A549 (cell line): ENCODE data around the gene NUDT16L1. TPM values are rescaled to one million over a fixed set of nuclear protein-coding genes. Genes with fewer than 3 reads are reported as not detected.

Source experiments
- ATAC-seq, 2 experiments: fragments of 200-7000 bp in 1 of 2; fragments of >200 bp in 1 of 2; cut with Nextera tagmentation in 1 of 2; cut with Tn5 transposase in 1 of 2; 3 replicates each; pipeline versions ENCODE4 v1.8.0 to v1.9.1; 2018 to 2020; ENCODE audit warnings: mild to moderate bottlenecking in 1 of 2, moderate library complexity in 1 of 2
- CTCF ChIA-PET: fragments of 300-600 bp; sonication (Branson Sonifier 250); formaldehyde crosslinking; extraction: SDS; loops from one replicate; lab custom pipeline; 2021; ENCODE audit warnings: antibody characterized with exemption, inconsistent platforms; lab: Yijun Ruan, JAX
- POLR2A ChIA-PET: fragments of 350-600 bp; formaldehyde crosslinking; extraction: SDS; loops from one replicate; lab custom pipeline; 2021; ENCODE audit warnings: antibody characterized with exemption, inconsistent platforms; lab: Yijun Ruan, JAX
- DNase-seq, 2 experiments: peaks; one replicate each; pipeline versions ENCODE4 v3.0.0 to v3.0.0-alpha.2; 2011 to 2016; ENCODE audit warnings: low read depth in 1 of 2, low spot score in 1 of 2
- FAIRE-seq: peaks from 2 replicates; lab custom pipeline; 2011; peaks lifted over from hg19 to GRCh38; lab: Jason Lieb, UNC
- H3K27ac ChIP-seq, 2 experiments: fragments of >200 bp; sonication (Bioruptor Twin); formaldehyde crosslinking; 3 replicates each; pipeline ENCODE4 v1.5.1; 2016 to 2017
- H3K4me1 ChIP-seq: fragments of >200 bp; sonication (Bioruptor Twin); formaldehyde crosslinking; 3 replicates; pipeline ENCODE4 v1.6.1; 2016
- H3K4me2 ChIP-seq: fragments of >200 bp; sonication (Bioruptor Twin); formaldehyde crosslinking; 3 replicates; pipeline ENCODE4 v1.6.1; 2016
- H3K4me3 ChIP-seq: fragments of >200 bp; sonication (Bioruptor Twin); formaldehyde crosslinking; 3 replicates; pipeline ENCODE4 v1.5.1; 2016
- H3K9me3 ChIP-seq: fragments of >200 bp; sonication (Bioruptor Twin); formaldehyde crosslinking; 3 replicates; pipeline ENCODE4 v1.6.1; 2016
- CBX2 ChIP-seq: fragments of 200-600 bp; sonication (generic); IDR thresholded peaks from 2 replicates; pipeline ENCODE4 v1.6.1; 2016; ENCODE audit warnings: low read depth, mild to moderate bottlenecking, borderline replicate concordance
- CTCF ChIP-seq: fragments of >200 bp; sonication (Bioruptor Twin); formaldehyde crosslinking; IDR thresholded peaks from 3 replicates; pipeline ENCODE4 v1.5.1; 2016
- EHF ChIP-seq: fragments of 250-450 bp; sonication (Bioruptor Pico); IDR thresholded peaks from 2 replicates; pipeline ENCODE4 v1.5.0; 2020; ENCODE audit warnings: mild to moderate bottlenecking
- EP300 ChIP-seq, 2 experiments: fragments of >200 bp; sonication (Bioruptor Twin); formaldehyde crosslinking; IDR thresholded peaks; 2 replicates in 1 of 2; 3 replicates in 1 of 2; pipeline ENCODE4 v1.6.1; 2016 to 2017
- GATA3 ChIP-seq: IDR thresholded peaks from 2 replicates; pipeline ENCODE4 v1.6.1; 2012; ENCODE audit warnings: borderline replicate concordance
- HOXA7 ChIP-seq: fragments of 250-450 bp; sonication (Bioruptor Pico); IDR thresholded peaks from 2 replicates; pipeline ENCODE4 v1.5.0; 2020; ENCODE audit warnings: mild to moderate bottlenecking, moderate library complexity
- HOXB5 ChIP-seq: fragments of 250-450 bp; sonication (Bioruptor Pico); IDR thresholded peaks from 2 replicates; pipeline ENCODE4 v1.5.0; 2020; ENCODE audit warnings: mild to moderate bottlenecking, moderate library complexity
- JUN ChIP-seq, 2 experiments: fragments of >200 bp; sonication (Bioruptor Twin); formaldehyde crosslinking; IDR thresholded peaks; 2 replicates in 1 of 2; 3 replicates in 1 of 2; pipeline ENCODE4 v1.6.1; 2016 to 2017
- MAFK ChIP-seq: fragments of 450-650 bp; IDR thresholded peaks from 2 replicates; pipeline ENCODE4 v1.6.1; 2014; ENCODE audit not compliant: partially characterized antibody
- MAZ ChIP-seq: fragments of 150-350 bp; IDR thresholded peaks from 2 replicates; pipeline ENCODE4 v1.6.1; 2014; ENCODE audit warnings: antibody characterized with exemption, low read depth, low read length, borderline replicate concordance
- MYC ChIP-seq: IDR thresholded peaks from 2 replicates; pipeline ENCODE4 v1.6.1; 2012; ENCODE audit warnings: mild to moderate bottlenecking, inconsistent platforms, low read length, improper control_type of control experiment, borderline replicate concordance
- POLR2A ChIP-seq: IDR thresholded peaks from 2 replicates; pipeline ENCODE4 v1.6.1; 2012; ENCODE audit warnings: mild to moderate bottlenecking, low read length
- RAD21 ChIP-seq, 2 experiments: fragments of >200 bp in 1 of 2; sonication (Bioruptor Twin) in 1 of 2; formaldehyde crosslinking in 1 of 2; IDR thresholded peaks in 1 of 2; conservative IDR thresholded peaks in 1 of 2; 2 replicates in 1 of 2; 3 replicates in 1 of 2; pipeline ENCODE4 v1.6.1; 2012 to 2018; ENCODE audit warnings: inconsistent platforms in 1 of 2
- RNF2 ChIP-seq: fragments of 200-600 bp; sonication (generic); IDR thresholded peaks from 2 replicates; pipeline ENCODE4 v1.6.1; 2016; ENCODE audit warnings: low read depth, mild to moderate bottlenecking, antibody characterized with exemption, moderate library complexity, borderline replicate concordance
- SREBF2 ChIP-seq: fragments of 450-650 bp; IDR thresholded peaks from 2 replicates; pipeline ENCODE4 v1.6.1; 2014; ENCODE audit warnings: mild to moderate bottlenecking, moderate library complexity
- TP53 ChIP-seq: fragments of 250-450 bp; sonication (Bioruptor Pico); IDR thresholded peaks from 2 replicates; pipeline ENCODE4 v1.5.0; 2021; ENCODE audit warnings: mild to moderate bottlenecking, moderate library complexity
- ZSCAN20 ChIP-seq: fragments of 250-450 bp; sonication (Bioruptor Pico); IDR thresholded peaks from 2 replicates; pipeline ENCODE4 v1.8.0; 2022; ENCODE audit warnings: mild to moderate bottlenecking, moderate library complexity
- WGBS: methylation state at CpG from one replicate; pipeline ENCODE4 v1.1.6; 2017; ENCODE audit errors: missing lambda C conversion rate; 5-methylcytosine and 5-hydroxymethylcytosine counted together
- polyA plus RNA-seq, 4 experiments: library from polyadenylated mRNA; depleted of rRNA in 3 of 4; stranded (reverse); fragments of >200 nt; fragmentation: RNase III in 1 of 4; extraction: RNeasy Plus Mini Kit Qiagen cat#74134 plus additional on column Dnase treatment in 1 of 4; gene quantifications; 2 replicates in 3 of 4; 3 replicates in 1 of 4; pipeline ENCODE4 v1.2.3, GENCODE V29; 2011 to 2017

The NUDT16L1 gene
- polyA plus RNA-seq, 2 of the 4 experiments (the other 2 are of a cell fraction): 15.5 to 22.9 TPM

DNA sequence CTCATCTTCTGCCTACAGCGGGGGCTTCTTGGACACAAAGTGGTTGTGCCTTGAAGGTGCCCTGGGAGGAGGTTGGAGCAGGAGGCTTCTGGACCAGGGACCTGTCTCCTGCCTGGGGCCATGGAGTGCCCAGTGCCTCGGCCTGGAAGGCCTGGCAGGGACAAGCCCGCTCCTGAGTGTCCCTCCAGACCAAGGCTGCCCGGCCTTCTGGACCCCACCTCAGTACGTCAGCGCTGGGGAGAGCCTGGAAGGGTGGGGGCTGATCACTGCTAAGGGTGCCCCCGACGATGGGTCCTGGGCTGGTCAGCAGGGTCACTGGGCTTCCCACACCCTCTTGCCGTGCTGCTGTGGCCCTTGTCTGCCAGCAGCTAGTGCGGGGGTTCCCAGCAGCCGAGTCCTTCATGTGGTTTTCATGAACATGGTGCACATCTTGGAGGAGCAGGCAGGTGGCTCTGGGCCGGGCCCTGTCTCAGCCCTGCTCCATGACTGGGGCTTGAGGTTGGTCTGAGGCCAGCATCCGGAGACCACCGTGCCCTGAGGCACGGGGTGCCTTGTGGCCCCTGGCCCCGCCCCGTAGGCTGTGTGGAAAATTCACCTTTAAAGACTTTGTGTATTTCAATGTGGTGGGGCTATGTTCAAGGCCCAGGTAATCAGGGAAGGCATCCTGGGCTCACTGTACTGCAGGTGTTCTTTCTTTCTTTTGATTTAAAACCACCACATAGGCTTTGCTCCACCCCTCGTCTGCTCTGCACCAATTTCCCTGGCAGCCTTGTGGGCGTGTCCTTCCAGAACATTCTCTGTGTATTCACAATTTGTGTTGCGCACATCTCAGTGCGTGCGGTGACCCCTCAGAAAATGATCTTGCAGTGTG is 46.4 kb upstream of the NUDT16L1 start:
- FAIRE-seq (no peak), ATAC-seq (no peak), DNase-seq (no peak)
- ChIA-PET POLR2A (no interaction called here), CTCF (interaction anchor here (1.0 to 1.2 kb wide), 2 partner anchors 13 to 140 kb away, joined by 3 to 6 read pairs; no protein-coding TSS in a partner anchor)
- no peak for TF ChIP-seq RNF2
- TF ChIP-seq HOXB5 (CRISPR knock-in tag): no peak
- no peak for TF ChIP-seq HOXA7 (CRISPR knock-in tag)
- TF ChIP-seq JUN (IDR thresholded peaks at IDR 0.05): no peak
- no peak for TF ChIP-seq MAFK
- no peak for TF ChIP-seq POLR2A
- no peak for TF ChIP-seq MYC
- no peak for TF ChIP-seq CBX2
- TF ChIP-seq CTCF: no peak
- Histone ChIP-seq H3K4me2 (no peak overlapping the region), H3K4me1 (no peaks in the 10 kb centered on the region), H3K27ac (no peak overlapping the region), H3K4me3 (no peak overlapping the region), H3K9me3 (no peaks in the 10 kb centered on the region)
- WGBS: 96% methylated on average over 14 of the region's 22 CpGs

DNA sequence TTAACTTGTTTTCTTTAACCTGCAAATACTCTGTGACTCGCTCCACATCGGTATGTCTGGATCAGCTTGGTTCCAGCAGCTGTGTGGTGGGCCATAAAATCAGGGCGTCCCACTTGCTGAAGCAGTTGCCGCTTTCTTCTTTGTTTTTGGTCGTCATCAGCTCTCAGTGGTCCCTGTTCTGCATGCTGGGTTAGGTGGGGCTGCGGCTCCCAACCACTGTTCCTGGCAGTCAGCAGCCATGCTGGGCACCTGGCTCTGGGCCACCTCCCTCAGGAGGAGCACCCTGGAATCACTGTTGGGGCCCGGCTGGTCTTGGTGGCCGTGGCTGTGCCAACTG is 45.8 kb upstream of the NUDT16L1 start:
- FAIRE-seq (no peak), DNase-seq (no peak), ATAC-seq (no peak)
- Histone ChIP-seq H3K4me1 (peaks cover 3% of the 10 kb centered on the region), H3K27ac (no peak overlapping the region), H3K4me2 (no peak overlapping the region), H3K4me3 (no peak overlapping the region), H3K9me3 (no peaks in the 10 kb centered on the region)
- ChIA-PET CTCF (interaction anchor here (1.2 kb wide), 1 partner anchor 13 kb away, joined by 6 read pairs; no protein-coding TSS in a partner anchor), POLR2A (no interaction called here)
- WGBS: 99% methylated on average over 6 of the region's 8 CpGs
- no peak for TF ChIP-seq CTCF
- TF ChIP-seq GATA3: no peak
- TF ChIP-seq ZSCAN20 (CRISPR knock-in tag): no peak
- TF ChIP-seq EP300 (IDR thresholded peaks at IDR 0.05): no peak
- no peak for TF ChIP-seq MAZ

GRCh38 chr16:4648917-4649316 is 44.4 kb upstream of the NUDT16L1 start:
- peaks cover 16% of the 10 kb centered on the region for H3K4me1 ChIP-seq
- no peak for DNase-seq
- POLR2A ChIA-PET: no interaction called here
- no peak overlapping the region for H3K4me2 ChIP-seq
- FAIRE-seq: no peak
- H3K9me3 ChIP-seq: no peaks in the 10 kb centered on the region
- no peak for ATAC-seq
- no peak overlapping the region for H3K4me3 ChIP-seq
- WGBS: 94% methylated on average over 10 of the region's 13 CpGs
- H3K27ac ChIP-seq: no peak overlapping the region
- CTCF ChIA-PET: interaction anchor here (1.1 to 3.7 kb wide), 4 partner anchors 10 to 80 kb away, joined by 3 to 24 read pairs (median 6); no protein-coding TSS in a partner anchor
- TF ChIP-seq EHF (CRISPR knock-in tag) (no peak), SREBF2 (no peak), TP53 (CRISPR knock-in tag) (no peak), RNF2 (no peak), RAD21 (conservative IDR thresholded peaks at IDR 0.05 in 1 of 2, IDR thresholded peaks at IDR 0.05 in 1 of 2) (no peak)
